C4-2B (cell line): Measurements from ENCODE around the gene PIK3R3.

Source experiments
- H3K27ac ChIP-seq: fragments of 450-650 bp; 2 replicates; pipeline ENCODE4 v1.5.1; 2017
- ZFX ChIP-seq: fragments of 450-650 bp; IDR thresholded peaks from 2 replicates; pipeline ENCODE4 v1.6.1; 2017
- TF ChIP-seq, protein P1 (sequence below): fragments of 450-650 bp; conservative IDR thresholded peaks from 2 replicates; pipeline ENCODE4 v1.5.1; 2017; ENCODE audit warnings: mild to moderate bottlenecking

Gene PIK3R3

DNA sequence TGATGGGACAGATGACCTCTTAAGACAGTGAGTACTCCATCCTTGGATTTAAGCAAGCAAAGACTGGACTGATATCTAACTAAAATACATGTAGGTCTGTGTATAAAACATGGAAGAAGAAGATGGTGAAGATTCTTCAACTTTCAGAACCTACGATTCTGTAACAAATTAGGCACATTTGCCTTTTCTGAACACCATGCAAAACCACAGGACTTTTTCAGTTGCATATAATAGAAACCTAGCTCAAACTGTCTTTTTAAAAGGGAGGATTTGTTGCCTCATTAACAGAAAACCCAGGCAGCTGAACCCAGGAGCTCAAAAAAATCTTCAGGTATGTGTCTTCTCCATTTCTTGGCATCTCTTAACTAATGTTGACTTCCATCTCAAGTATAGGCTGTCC is 27.8 kb upstream of the PIK3R3 start:
- no peak overlapping the region for H3K27ac ChIP-seq
- TF ChIP-seq, protein P1, sequence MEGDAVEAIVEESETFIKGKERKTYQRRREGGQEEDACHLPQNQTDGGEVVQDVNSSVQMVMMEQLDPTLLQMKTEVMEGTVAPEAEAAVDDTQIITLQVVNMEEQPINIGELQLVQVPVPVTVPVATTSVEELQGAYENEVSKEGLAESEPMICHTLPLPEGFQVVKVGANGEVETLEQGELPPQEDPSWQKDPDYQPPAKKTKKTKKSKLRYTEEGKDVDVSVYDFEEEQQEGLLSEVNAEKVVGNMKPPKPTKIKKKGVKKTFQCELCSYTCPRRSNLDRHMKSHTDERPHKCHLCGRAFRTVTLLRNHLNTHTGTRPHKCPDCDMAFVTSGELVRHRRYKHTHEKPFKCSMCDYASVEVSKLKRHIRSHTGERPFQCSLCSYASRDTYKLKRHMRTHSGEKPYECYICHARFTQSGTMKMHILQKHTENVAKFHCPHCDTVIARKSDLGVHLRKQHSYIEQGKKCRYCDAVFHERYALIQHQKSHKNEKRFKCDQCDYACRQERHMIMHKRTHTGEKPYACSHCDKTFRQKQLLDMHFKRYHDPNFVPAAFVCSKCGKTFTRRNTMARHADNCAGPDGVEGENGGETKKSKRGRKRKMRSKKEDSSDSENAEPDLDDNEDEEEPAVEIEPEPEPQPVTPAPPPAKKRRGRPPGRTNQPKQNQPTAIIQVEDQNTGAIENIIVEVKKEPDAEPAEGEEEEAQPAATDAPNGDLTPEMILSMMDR, result no peak
- TF ChIP-seq ZFX, result no peak

- no peak for TF ChIP-seq ZFX
- TF ChIP-seq, protein P1, result no peak
- no peak overlapping the region for H3K27ac ChIP-seq
Observed at GRCh38 chr1:46159516-46159915, 27.1 kb upstream of the PIK3R3 start.

DNA sequence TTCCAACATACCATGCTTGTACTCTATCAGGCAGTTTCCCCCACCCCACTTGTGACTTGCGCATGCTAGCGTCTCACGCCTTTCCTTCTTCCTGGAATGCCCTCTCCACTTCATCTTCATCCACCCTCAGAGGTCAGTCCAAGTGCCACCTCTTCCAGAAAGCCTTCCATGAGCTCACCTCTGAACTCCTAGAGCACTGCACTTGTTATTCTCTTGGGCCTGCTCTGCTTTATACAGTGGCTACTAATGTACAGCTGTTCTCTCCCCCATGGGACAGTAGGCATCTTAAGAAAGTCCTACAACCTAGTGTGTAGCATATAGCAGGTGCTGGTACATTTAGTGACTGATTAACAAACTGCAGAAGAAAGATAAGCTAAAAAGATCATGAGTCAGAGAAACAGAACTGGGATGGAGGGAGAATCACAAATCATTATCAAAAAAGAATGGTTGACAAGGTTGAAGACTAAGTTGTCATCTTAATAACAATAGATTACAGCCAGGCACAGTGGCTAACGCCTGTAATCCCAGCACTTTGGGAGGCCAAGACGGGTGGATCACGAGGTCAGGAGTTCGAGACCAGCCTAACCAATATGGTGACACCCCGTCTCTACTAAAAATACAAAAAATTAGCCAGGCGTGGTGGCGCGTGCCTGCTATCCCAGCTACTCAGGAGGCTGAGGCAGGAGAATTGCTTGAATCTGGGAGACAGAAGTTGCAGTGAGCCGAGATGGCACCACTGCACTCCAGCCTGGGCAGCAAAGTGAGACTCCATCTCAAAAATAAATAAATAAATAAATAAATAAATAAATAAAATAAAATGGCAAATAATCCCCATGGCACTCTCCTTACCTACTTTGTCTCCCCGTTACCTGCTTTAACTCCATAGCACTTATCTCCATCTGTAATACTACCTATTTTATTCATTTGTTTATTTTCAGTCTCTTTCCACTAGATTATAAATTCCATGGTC is 26.2 kb upstream of the PIK3R3 start:
- H3K27ac ChIP-seq, result no peak overlapping the region
- TF ChIP-seq ZFX, result no peak
- TF ChIP-seq, protein P1, result no peak

DNA sequence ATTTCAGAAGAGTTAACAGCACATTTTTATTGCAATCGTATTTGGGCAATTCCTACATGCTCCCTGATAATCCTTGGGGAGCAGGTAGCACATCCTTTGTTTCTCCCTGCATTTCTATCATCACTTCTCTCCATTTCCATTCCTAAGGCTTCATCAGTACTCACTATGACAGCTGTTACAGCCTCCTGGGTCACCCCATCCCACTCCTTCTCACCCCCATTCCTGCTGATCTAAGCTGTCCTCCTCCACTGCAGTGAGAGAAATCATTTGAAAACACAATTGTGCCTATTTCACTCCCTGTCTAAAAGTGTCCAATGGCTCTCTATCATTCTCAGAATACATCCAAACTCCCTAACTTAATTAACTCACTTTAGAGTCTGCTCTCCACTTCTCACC is 25.5 kb upstream of the PIK3R3 start:
- H3K27ac ChIP-seq, result no peak overlapping the region
- TF ChIP-seq, protein P1, result no peak
- no peak for TF ChIP-seq ZFX

GRCh38 chr1:46153732-46154131 is 21.3 kb upstream of the PIK3R3 start:
- TF ChIP-seq ZFX, result no peak
- H3K27ac ChIP-seq, result no peak overlapping the region

DNA sequence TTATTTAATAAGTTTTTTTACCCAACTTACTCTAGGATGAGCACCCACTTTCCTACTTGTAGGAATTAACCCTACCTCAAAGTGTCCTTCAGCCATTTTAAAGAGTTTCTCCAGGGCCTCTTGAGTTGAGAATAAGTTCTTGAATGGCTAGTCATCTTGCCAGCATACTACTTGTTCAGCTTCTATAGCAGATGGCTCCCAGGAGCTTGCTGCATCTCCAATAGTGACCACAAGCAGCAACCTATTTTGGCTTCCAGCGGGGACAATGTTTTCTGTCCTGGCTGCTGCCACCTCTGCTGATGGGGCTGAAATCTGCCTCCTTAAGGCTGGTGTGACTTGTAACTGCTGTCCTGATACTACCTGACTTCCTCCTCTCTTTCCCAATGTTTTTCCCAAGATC is 20.8 kb upstream of the PIK3R3 start:
- TF ChIP-seq ZFX, result no peak
- TF ChIP-seq, protein P1, result no peak
- no peak overlapping the region for H3K27ac ChIP-seq

GRCh38 chr1:46152016-46152415 is 19.6 kb upstream of the PIK3R3 start:
- no peak for TF ChIP-seq ZFX
- TF ChIP-seq, protein P1, result no peak
- no peak overlapping the region for H3K27ac ChIP-seq

DNA sequence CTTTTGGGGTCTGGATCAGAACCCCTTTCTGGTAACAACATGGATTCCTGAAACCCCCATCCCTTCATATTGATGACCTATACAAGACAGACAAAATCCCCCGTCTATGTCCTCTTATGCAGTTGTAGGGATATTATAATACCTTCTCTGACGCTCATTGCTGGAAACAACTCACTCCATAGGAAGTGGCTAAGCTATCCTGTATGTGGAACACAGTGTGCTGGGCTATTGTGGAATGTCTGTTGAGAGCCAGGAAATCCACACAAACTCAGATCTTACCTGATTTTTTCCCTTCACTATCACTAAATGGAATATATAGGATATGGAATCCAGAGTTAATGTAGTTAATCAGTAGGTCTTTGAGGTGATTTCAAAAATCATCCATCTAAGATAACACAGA is 17.7 kb upstream of the PIK3R3 start:
- H3K27ac ChIP-seq, result no peak overlapping the region
- TF ChIP-seq, protein P1, result no peak
- no peak for TF ChIP-seq ZFX
